WTC11 (cell line): Measurements from ENCODE around the gene BBS9. TPM values are rescaled to one million over a fixed set of nuclear protein-coding genes. Genes with fewer than 3 reads are reported as not detected.

Experiments used
- ATAC-seq: fragments of 200-7000 bp; cut with Tn5 transposase; 2 replicates; pipeline ENCODE4 v1.10.0; 2021; ENCODE audit warnings: mild to moderate bottlenecking, moderate library complexity
- CTCF ChIA-PET: fragments of 300-600 bp; sonication (Branson Sonifier 250); formaldehyde crosslinking; loops from one replicate; lab custom pipeline; 2021; ENCODE audit warnings: antibody characterized with exemption; lab: Charles Lee
- POLR2A ChIA-PET: fragments of 350-600 bp; sonication (Branson Sonifier 250); formaldehyde crosslinking; loops from one replicate; lab custom pipeline; 2021; ENCODE audit warnings: antibody characterized with exemption; lab: Charles Lee
- DNase-seq: peaks from one replicate; pipeline ENCODE4 v3.0.0; 2021; ENCODE audit warnings: low spot score
- H3K27ac Mint-ChIP-seq: 2 replicates; pipeline ENCODE4 v1.8.0; 2021; ENCODE audit warnings: mixed read lengths
- H3K27me3 Mint-ChIP-seq: 2 replicates; pipeline ENCODE4 v1.8.0; 2021; ENCODE audit warnings: low read depth, mild to moderate bottlenecking, moderate library complexity, mixed read lengths
- H3K36me3 Mint-ChIP-seq: 2 replicates; pipeline ENCODE4 v1.8.0; 2021; ENCODE audit warnings: mixed read lengths
- H3K4me1 Mint-ChIP-seq: 2 replicates; pipeline ENCODE4 v1.8.0; 2022; ENCODE audit warnings: mixed read lengths
- H3K4me3 Mint-ChIP-seq: 2 replicates; pipeline ENCODE4 v1.8.0; 2021; ENCODE audit warnings: mild to moderate bottlenecking, moderate library complexity, mixed read lengths
- H3K9me3 Mint-ChIP-seq: 2 replicates; pipeline ENCODE4 v1.8.0; 2021; ENCODE audit warnings: mixed read lengths
- AR ChIP-seq: fragments of 250-450 bp; sonication (Bioruptor Pico); IDR thresholded peaks from 2 replicates; pipeline ENCODE4 v1.9.0; 2021; ENCODE audit warnings: mild to moderate bottlenecking
- ARID4B ChIP-seq: sonication (generic); formaldehyde crosslinking; IDR thresholded peaks from 2 replicates; pipeline ENCODE4 v1.8.0; 2023; ENCODE audit warnings: missing genetic modification reagents, mild to moderate bottlenecking, borderline replicate concordance
- ATF2 ChIP-seq: sonication (generic); formaldehyde crosslinking; IDR thresholded peaks from 2 replicates; pipeline ENCODE4 v1.8.1; 2022; ENCODE audit warnings: low read depth, missing genetic modification reagents, borderline replicate concordance
- FOXJ3 ChIP-seq: sonication (generic); formaldehyde crosslinking; IDR thresholded peaks from 2 replicates; pipeline ENCODE4 v1.9.0; 2021; ENCODE audit warnings: missing genetic modification reagents, mild to moderate bottlenecking, borderline replicate concordance
- NR1H2 ChIP-seq: sonication (generic); formaldehyde crosslinking; IDR thresholded peaks from 2 replicates; pipeline ENCODE4 v1.9.0; 2021; ENCODE audit warnings: mild to moderate bottlenecking, moderate library complexity, missing genetic modification reagents
- TEAD4 ChIP-seq: sonication (generic); formaldehyde crosslinking; IDR thresholded peaks from 2 replicates; pipeline ENCODE4 v1.8.0; 2022; ENCODE audit warnings: mild to moderate bottlenecking, missing genetic modification reagents
- TP53 ChIP-seq: sonication (generic); formaldehyde crosslinking; IDR thresholded peaks from 2 replicates; pipeline ENCODE4 v1.8.1; 2023; ENCODE audit warnings: mild to moderate bottlenecking, missing genetic modification reagents
- ZBTB43 ChIP-seq: sonication (generic); formaldehyde crosslinking; IDR thresholded peaks from 2 replicates; pipeline ENCODE4 v1.8.1; 2023; ENCODE audit warnings: mild to moderate bottlenecking, missing genetic modification reagents
- ZNF138 ChIP-seq: sonication (generic); formaldehyde crosslinking; conservative IDR thresholded peaks from 2 replicates; pipeline ENCODE4 v1.8.1; 2022; ENCODE audit warnings: mild to moderate bottlenecking, moderate library complexity, missing genetic modification reagents
- ZNF317 ChIP-seq: sonication (generic); formaldehyde crosslinking; IDR thresholded peaks from 2 replicates; pipeline ENCODE4 v1.8.1; 2023; ENCODE audit warnings: low read depth, mild to moderate bottlenecking, moderate library complexity, missing genetic modification reagents, borderline replicate concordance
- ZNF423 ChIP-seq: fragments of 250-450 bp; sonication (Bioruptor Pico); IDR thresholded peaks from 2 replicates; pipeline ENCODE4 v2.1.2; 2022; ENCODE audit warnings: mild to moderate bottlenecking, moderate library complexity
- total RNA-seq: library from RNA; stranded (reverse); gene quantifications from 3 replicates; pipeline ENCODE4 v1.2.3, GENCODE V29; 2021

BBS9 gene
- total RNA-seq, 1 experiment from 2014 or later, result 56.6 TPM

DNA sequence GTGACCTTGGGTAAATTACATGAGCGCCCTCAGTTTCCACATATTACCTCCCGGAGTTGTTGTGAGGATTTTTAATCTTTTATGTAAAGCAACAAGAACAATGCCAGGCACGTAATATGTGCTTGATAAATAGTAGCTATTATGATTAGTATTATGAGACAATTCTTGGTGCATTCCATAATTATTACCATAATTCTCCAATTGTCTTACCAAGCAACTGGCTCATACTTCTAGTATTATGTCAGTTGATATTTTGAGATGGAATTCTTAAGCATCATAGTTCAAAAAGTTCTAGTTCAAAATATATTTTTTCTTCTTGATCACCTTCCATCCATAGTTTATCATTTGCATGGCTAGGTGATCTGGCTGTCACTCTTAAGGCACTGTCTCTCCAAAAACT, 259.0 kb downstream of the BBS9 start:
- no peak for DNase-seq
- no peak overlapping the region for H3K4me3 Mint-ChIP-seq

More for the DNA sequence above, 259.0 kb downstream of the BBS9 start:
- no peak overlapping the region for H3K27ac Mint-ChIP-seq
- TF ChIP-seq ATF2, result no peak
- TF ChIP-seq ZNF138 (CRISPR knock-in tag), result no peak
- no peak for TF ChIP-seq NR1H2 (CRISPR knock-in tag)
- TF ChIP-seq TEAD4 (CRISPR knock-in tag), result no peak
- no peak for TF ChIP-seq ZNF317 (CRISPR knock-in tag)
- no peak for TF ChIP-seq AR (CRISPR knock-in tag)
- TF ChIP-seq ZNF423 (CRISPR knock-in tag), result no peak
- no peak for TF ChIP-seq TP53 (CRISPR knock-in tag)
- TF ChIP-seq ZBTB43 (CRISPR knock-in tag), result no peak
- no peak for TF ChIP-seq ARID4B
- no peak for TF ChIP-seq FOXJ3 (CRISPR knock-in tag)
- ChIA-PET CTCF (no interaction called here), POLR2A (no interaction called here)
- H3K27me3 Mint-ChIP-seq, result no peaks in the 10 kb centered on the region
- H3K36me3 Mint-ChIP-seq, result peaks cover 28% of the 10 kb centered on the region
- no peaks in the 10 kb centered on the region for H3K9me3 Mint-ChIP-seq
- no peaks in the 10 kb centered on the region for H3K4me1 Mint-ChIP-seq
- no peak for ATAC-seq
